GM12878 (cell line): ENCODE results near the gene ARPC1A. TPM values are rescaled to one million over a fixed set of nuclear protein-coding genes. Genes with fewer than 3 reads are reported as not detected.

ENCODE experiments used
- ATAC-seq: fragments of 200-7000 bp; cut with Tn5 transposase; 3 replicates; pipeline ENCODE4 v1.9.1; 2020; ENCODE audit warnings: mild to moderate bottlenecking, moderate library complexity
- BruUV-seq: library from RNA; stranded (reverse); fragments of 400-500 nt; replicated peaks from 2 replicates; lab custom pipeline; 2021; lab: Mats Ljungman, UMichigan
- CTCF ChIA-PET: fragments of 300-600 bp; sonication (Branson Sonifier 250); formaldehyde crosslinking; extraction: SDS; loops from one replicate; lab custom pipeline; 2021; ENCODE audit warnings: inconsistent platforms; lab: Yijun Ruan, JAX
- POLR2A ChIA-PET: fragments of 350-600 bp; formaldehyde crosslinking; extraction: SDS; loops from one replicate; lab custom pipeline; 2021; ENCODE audit warnings: inconsistent platforms; lab: Charles Lee
- RAD21 ChIA-PET: fragments of 300-600 bp; sonication (Branson Sonifier 250); formaldehyde crosslinking; loops from one replicate; lab custom pipeline; 2023; ENCODE audit warnings: antibody characterized with exemption; ENCODE audit not compliant: unreplicated experiment; lab: Charles Lee
- SMC1A ChIA-PET: fragments of 300-600 bp; sonication (Branson Sonifier 250); formaldehyde crosslinking; loops from one replicate; lab custom pipeline; 2023; ENCODE audit not compliant: unreplicated experiment, uncharacterized antibody; lab: Charles Lee
- DNase-seq: peaks from one replicate; pipeline ENCODE4 v3.0.0-alpha.2; 2011; ENCODE audit warnings: low read depth, low spot score
- FAIRE-seq: peaks from 3 replicates; lab custom pipeline; 2011; peaks lifted over from hg19 to GRCh38; lab: Jason Lieb, UNC
- H2AFZ ChIP-seq: 2 replicates; pipeline ENCODE4 v1.6.0; 2011; ENCODE audit warnings: low read depth, low read length, control low read depth; ENCODE audit not compliant: control insufficient read depth
- H3K27ac ChIP-seq: 2 replicates; pipeline ENCODE4 v1.5.1; 2011; ENCODE audit warnings: control low read depth; ENCODE audit not compliant: control insufficient read depth, insufficient read depth
- H3K27me3 ChIP-seq, 2 experiments: replicated peaks in 1 of 2; 2 replicates each; pipeline versions ENCODE4 v1.6.0 to v1.6.1; 2011; ENCODE audit warnings: low read length in 1 of 2; ENCODE audit not compliant: control insufficient read depth in 2 of 2, insufficient read depth in 2 of 2
- H3K36me3 ChIP-seq, 2 experiments: 2 replicates each; pipeline ENCODE4 v1.5.1; 2011; ENCODE audit warnings: low read length in 1 of 2; ENCODE audit not compliant: control insufficient read depth in 2 of 2, insufficient read depth in 2 of 2
- H3K4me1 ChIP-seq: 2 replicates; pipeline ENCODE4 v1.6.1; 2011; ENCODE audit warnings: mild to moderate bottlenecking, low read length, moderate library complexity, mixed read lengths; ENCODE audit not compliant: control insufficient read depth, insufficient read depth
- H3K4me2 ChIP-seq: 2 replicates; pipeline ENCODE4 v1.6.0; 2011; ENCODE audit warnings: control low read depth; ENCODE audit not compliant: control insufficient read depth, insufficient read depth
- H3K4me3 ChIP-seq: fragments of 200-600 bp; sonication (generic); 2 replicates; pipeline ENCODE4 v1.5.1; 2016
- H3K79me2 ChIP-seq: 2 replicates; pipeline ENCODE4 v1.6.0; 2011; ENCODE audit warnings: low read length; ENCODE audit not compliant: control insufficient read depth, insufficient read depth
- H3K9ac ChIP-seq: 2 replicates; pipeline ENCODE4 v1.8.0; 2011; ENCODE audit warnings: low read length, control low read depth, mixed read lengths; ENCODE audit not compliant: control insufficient read depth, insufficient read depth
- H3K9me3 ChIP-seq: replicated peaks from 3 replicates; pipeline ENCODE4 v1.5.1; 2011; ENCODE audit warnings: mild to moderate bottlenecking, low read length; ENCODE audit not compliant: control insufficient read depth, insufficient read depth
- H4K20me1 ChIP-seq: 2 replicates; pipeline ENCODE4 v1.6.0; 2011; ENCODE audit not compliant: control insufficient read depth, insufficient read depth
- BRCA1 ChIP-seq: IDR thresholded peaks from 2 replicates; pipeline ENCODE4 v1.6.1; 2011; ENCODE audit warnings: low read depth, low read length, improper control_type of control experiment
- DPF2 ChIP-seq: fragments of 450-650 bp; IDR thresholded peaks from 2 replicates; pipeline ENCODE4 v1.6.1; 2017; ENCODE audit warnings: mild to moderate bottlenecking
- EED ChIP-seq: sonication (generic); IDR thresholded peaks from 2 replicates; pipeline ENCODE4 v1.6.1; 2016; ENCODE audit warnings: antibody characterized with exemption, low read depth
- ETV6 ChIP-seq, 2 experiments: fragments of 450-650 bp in 1 of 2; IDR thresholded peaks in 1 of 2; conservative IDR thresholded peaks in 1 of 2; 2 replicates each; pipeline ENCODE4 v1.6.1; 2014; ENCODE audit warnings: antibody characterized with exemption in 1 of 2, borderline replicate concordance in 1 of 2, low read depth in 1 of 2, mild to moderate bottlenecking in 1 of 2, moderate library complexity in 1 of 2
- JUNB ChIP-seq: IDR thresholded peaks from 2 replicates; pipeline ENCODE4 v1.6.1; 2016; ENCODE audit warnings: antibody characterized with exemption, mild to moderate bottlenecking
- NFXL1 ChIP-seq: fragments of 450-650 bp; IDR thresholded peaks from 2 replicates; pipeline ENCODE4 v1.6.1; 2017; ENCODE audit warnings: antibody characterized with exemption, mild to moderate bottlenecking, borderline replicate concordance
- PBX3 ChIP-seq: IDR thresholded peaks from 2 replicates; pipeline ENCODE4 v1.6.1; 2011; ENCODE audit warnings: mild to moderate bottlenecking, low read depth, low read length, moderate library complexity; ENCODE audit not compliant: insufficient replicate concordance
- POLR2A ChIP-seq: IDR thresholded peaks from 2 replicates; pipeline ENCODE4 v1.6.1; 2011; ENCODE audit warnings: low read depth, mild to moderate bottlenecking, low read length
- RCOR1 ChIP-seq: conservative IDR thresholded peaks from 2 replicates; pipeline ENCODE4 v1.6.1; 2012; ENCODE audit warnings: low read depth, low read length, improper control_type of control experiment
- ZNF274 ChIP-seq: IDR thresholded peaks from one replicate; pipeline ENCODE4 v1.8.0; 2011; ENCODE audit not compliant: insufficient read length, insufficient read depth
- WGBS: methylation state at CpG from one replicate; pipeline ENCODE4 v1.1.6; 2016; ENCODE audit warnings: low lambda C conversion rate; ENCODE audit not compliant: insufficient replicate concordance, insufficient coverage; ENCODE audit errors: missing lambda C conversion rate; 5-methylcytosine and 5-hydroxymethylcytosine counted together
- in situ Hi-C: fragments of 300-500 bp; cut with MboI; formaldehyde crosslinking; loops from 9 replicates; pipeline ENCODE4 v1.14.3; 2018; ENCODE audit warnings: mixed read lengths
- intact Hi-C: fragments of 100-400 bp; cut with micrococcal nuclease; formaldehyde crosslinking; loops from one replicate; pipeline ENCODE4 v1.14.2; 2022; ENCODE audit not compliant: unreplicated experiment
- polyA plus RNA-seq, 11 experiments: library from polyadenylated mRNA; depleted of rRNA in 4 of 11; unstranded in 6 of 11; stranded (reverse) in 5 of 11; fragments of >200 nt; fragmentation: Nextera tagmentation in 4 of 11; fragmentation: Illumina TruSeq in 1 of 11; extraction: Ambion mirVana in 4 of 11; extraction: Trizol in 1 of 11; gene quantifications; 1 replicate in 1 of 11; 2 replicates in 10 of 11; pipeline versions ENCODE4 v1.2.1 to v1.2.3, GENCODE V29; 2011 to 2016; ENCODE audit warnings: inconsistent platforms in 2 of 11, missing spikeins in 2 of 11, low read depth in 1 of 11
- total RNA-seq, 4 experiments: library from RNA; depleted of rRNA in 3 of 4; stranded (reverse); fragments of >200 nt in 3 of 4; fragmentation: Illumina TruSeq in 1 of 4; extraction: Trizol in 1 of 4; gene quantifications; 2 replicates each; pipeline versions ENCODE4 v1.2.1 to v1.2.3, GENCODE V29; 2013 to 2021

Gene ARPC1A
- total and polyA plus RNA-seq, 10 of the 15 experiments (the other 5 are each of a cell fraction or from before 2014, with no cell fraction given): 42.3 to 152 (median 72.1) TPM

GRCh38 chr7:99383203-99383602, 57.5 kb downstream of the ARPC1A start:
- H3K36me3 ChIP-seq: peaks cover 6 to 21% of the 10 kb centered on the region in 2 experiments
- TF ChIP-seq DPF2 (peak; percentile 45; the same call in 1 of the 2 replicates), BRCA1 (no peak), JUNB (no peak), ETV6 (conservative IDR thresholded peaks at IDR 0.05 in 1 of 2, IDR thresholded peaks at IDR 0.05 in 1 of 2; ENCODE audit: borderline replicate concordance in 1 of 2, low read depth in 1 of 2) (no peak), ZNF274 (no peak), NFXL1 (no peak)
- TF ChIP-seq, all 136 proteins: peak for 1
- Histone ChIP-seq H3K9me3 (no peaks in the 10 kb centered on the region), H3K4me3 (no peak overlapping the region), H3K27ac (no peak overlapping the region), H4K20me1 (no peaks in the 10 kb centered on the region), H3K27me3 (no peaks in the 10 kb centered on the region), H3K4me2 (no peak overlapping the region), H2AFZ (no peak overlapping the region), H3K4me1 (peaks cover 33% of the 10 kb centered on the region), H3K9ac (no peak overlapping the region), H3K79me2 (peaks cover 50% of the 10 kb centered on the region)
- SMC1A ChIA-PET: interaction anchor here (1.7 kb wide), 1 partner anchor 26 kb away, joined by 3 read pairs; the partner anchor contains the start of genes BUD31 and PDAP1
- in situ Hi-C loops: no loop called here
- DNase-seq (no peak), FAIRE-seq (no peak), ATAC-seq (no peak)
- WGBS: 86% methylated on average over 10 of the region's 10 CpGs
- RAD21 ChIA-PET: no interaction called here
- intact Hi-C loops: no loop called here
- POLR2A ChIA-PET: interaction anchor here (1.3 kb wide), 1 partner anchor 26 kb away, joined by 4 read pairs; the partner anchor contains the start of gene BUD31
- no TSS peak for BruUV-seq
- CTCF ChIA-PET: no interaction called here

- intact Hi-C loops: no loop called here
- CTCF ChIA-PET: no interaction called here
- Histone ChIP-seq H3K36me3 (peaks cover 8 to 23% of the 10 kb centered on the region in 2 experiments), H3K9me3 (no peaks in the 10 kb centered on the region), H3K79me2 (peaks cover 50% of the 10 kb centered on the region), H3K27ac (0 out of 2 replicates have a peak overlapping the region, but pooled peaks have one; percentile 6), H2AFZ (no peak overlapping the region), H4K20me1 (no peaks in the 10 kb centered on the region), H3K4me1 (peaks cover 28% of the 10 kb centered on the region), H3K4me2 (no peak overlapping the region), H3K27me3 (no peaks in the 10 kb centered on the region), H3K4me3 (no peak overlapping the region), H3K9ac (no peak overlapping the region)
- RAD21 ChIA-PET: no interaction called here
- TF ChIP-seq PBX3 (no peak), EED (no peak), ZNF274 (no peak), POLR2A (peak; percentile 39; the same call in 1 of the 2 replicates), RCOR1 (no peak)
- DNase-seq (no peak), ATAC-seq (no peak), FAIRE-seq (no peak)
- no TSS peak for BruUV-seq
- in situ Hi-C loops: no loop called here
- SMC1A ChIA-PET: no interaction called here
- WGBS: 87% methylated on average over 13 of the region's 13 CpGs
- POLR2A ChIA-PET: no interaction called here
Measured at GRCh38 chr7:99383791-99384370, 58.2 kb downstream of the ARPC1A start.
